ENCODE results near the gene BCAP29. TPM values are rescaled to one million over a fixed set of nuclear protein-coding genes. Genes with fewer than 3 reads are reported as not detected.
A peak's percentile ranks its signal among the peaks of the same experiment; 100 is the strongest.

The BCAP29 gene
- total and polyA plus RNA-seq, 8 donors: 15.2 to 27.6 (median 19.5) TPM

- Histone ChIP-seq H3K4me1 (peaks cover 0 to 6% (median 0%) of the 10 kb centered on the region in 3 donors), H3K27ac (no peak overlapping the region), H3K27me3 (no peaks in the 10 kb centered on the region), H3K4me3 (peak overlapping the region; percentile 18 to 54 (median 38)), H3K36me3 (no peaks in the 10 kb centered on the region), H3K9me3 (no peaks in the 10 kb centered on the region)
- ATAC-seq: peak; percentile 93 to 97 (median 94)
- no peak for TF ChIP-seq CTCF (IDR thresholded peaks at IDR 0.05)
- DNase-seq: peak; percentile 48 to 92 (median 67)
- 1% methylated on average over 67 to 73 of the region's 73 CpGs for WGBS, 2 donors
- no peak for FAIRE-seq
- intact Hi-C loops (cut with DNase I): no loop called here
These were observed 81.2 kb downstream of the BCAP29 start for GRCh38 chr7:107661081-107661864.

GRCh38 chr7:107661865-107662379 is 81.9 kb downstream of the BCAP29 start:
- no peaks in the 10 kb centered on the region for H3K36me3 ChIP-seq
- H3K4me1 ChIP-seq: peaks cover 0 to 6% (median 0%) of the 10 kb centered on the region in 3 donors
- H3K4me3 ChIP-seq: peak overlapping the region; percentile 18 to 54 (median 38)
- no peak for DNase-seq
- TF ChIP-seq CTCF (IDR thresholded peaks at IDR 0.05): no peak
- peak in 1 of 4 donors; percentile 5 for ATAC-seq
- H3K27ac ChIP-seq: no peak overlapping the region
- no peak for FAIRE-seq
- intact Hi-C loops (cut with DNase I): no loop called here
- H3K9me3 ChIP-seq: no peaks in the 10 kb centered on the region
- WGBS, 2 donors: 11 to 15% methylated on average over 20 of the region's 20 CpGs
- no peaks in the 10 kb centered on the region for H3K27me3 ChIP-seq

GRCh38 chr7:107663196-107663595 is 83.2 kb downstream of the BCAP29 start:
- TF ChIP-seq CTCF (IDR thresholded peaks at IDR 0.05): no peak
- FAIRE-seq (no peak), ATAC-seq (no peak), DNase-seq (no peak)
- Histone ChIP-seq H3K9me3 (no peaks in the 10 kb centered on the region), H3K27ac (no peak overlapping the region), H3K4me3 (no peak overlapping the region), H3K4me1 (peaks cover 0 to 6% (median 0%) of the 10 kb centered on the region in 3 donors), H3K36me3 (no peaks in the 10 kb centered on the region), H3K27me3 (no peaks in the 10 kb centered on the region)
- 75 to 83% methylated on average over 4 of the region's 4 CpGs for WGBS, 2 donors
- intact Hi-C loops (cut with DNase I): no loop called here

GRCh38 chr7:107666790-107667189 is 86.7 kb downstream of the BCAP29 start:
- no peaks in the 10 kb centered on the region for H3K4me1 ChIP-seq
- no peaks in the 10 kb centered on the region for H3K36me3 ChIP-seq
- ATAC-seq (no peak), FAIRE-seq (no peak), DNase-seq (no peak)
- H3K27me3 ChIP-seq: no peaks in the 10 kb centered on the region
- no peak for TF ChIP-seq CTCF (IDR thresholded peaks at IDR 0.05)
- no peak overlapping the region for H3K27ac ChIP-seq
- 70 to 72% methylated on average over 1 of the region's 1 CpG for WGBS, 2 donors
- intact Hi-C loops (cut with DNase I): no loop called here
- H3K9me3 ChIP-seq: no peaks in the 10 kb centered on the region
- H3K4me3 ChIP-seq: no peak overlapping the region

- intact Hi-C loops (cut with DNase I): no loop called here
- H3K4me1 ChIP-seq: no peaks in the 10 kb centered on the region
- H3K9me3 ChIP-seq: no peaks in the 10 kb centered on the region
- no peak for TF ChIP-seq CTCF (IDR thresholded peaks at IDR 0.05)
- WGBS, 2 donors: 65 to 75% methylated on average over 3 of the region's 3 CpGs
- H3K36me3 ChIP-seq: no peaks in the 10 kb centered on the region
- FAIRE-seq: no peak
- H3K27me3 ChIP-seq: no peaks in the 10 kb centered on the region
- DNase-seq: no peak
- H3K27ac ChIP-seq: no peak overlapping the region
- no peak for ATAC-seq
- H3K4me3 ChIP-seq: no peak overlapping the region
These were observed 87.3 kb downstream of the BCAP29 start for GRCh38 chr7:107667341-107667740.

Measured in pancreas (tissue), 10 donors.